GM19238 (cell line): ENCODE data around the gene HOXD8.

ENCODE experiments used
- DNase-seq: peaks from one replicate; pipeline ENCODE4 v3.0.0; 2011; ENCODE audit warnings: low spot score; ENCODE audit not compliant: insufficient read length

HOXD8 gene

DNA sequence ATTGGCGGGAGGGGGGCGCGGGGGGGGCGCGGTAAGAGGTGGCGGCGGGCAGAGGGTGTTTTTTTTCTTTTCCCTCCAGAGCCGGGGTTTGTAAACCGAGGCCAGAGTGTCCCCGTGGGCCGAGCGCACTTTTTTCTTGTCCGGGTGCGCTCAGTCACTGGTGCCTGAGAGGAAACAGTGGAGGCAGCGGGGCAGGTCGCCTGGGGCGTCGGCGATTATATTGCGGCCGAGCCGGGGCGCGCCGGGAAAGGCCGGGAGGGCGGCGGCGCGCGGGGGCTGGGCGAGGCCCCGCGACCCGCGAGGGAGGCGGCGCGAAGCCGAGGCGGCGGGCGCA is 275 bp downstream of the HOXD8 start:
- no peak for DNase-seq

DNA sequence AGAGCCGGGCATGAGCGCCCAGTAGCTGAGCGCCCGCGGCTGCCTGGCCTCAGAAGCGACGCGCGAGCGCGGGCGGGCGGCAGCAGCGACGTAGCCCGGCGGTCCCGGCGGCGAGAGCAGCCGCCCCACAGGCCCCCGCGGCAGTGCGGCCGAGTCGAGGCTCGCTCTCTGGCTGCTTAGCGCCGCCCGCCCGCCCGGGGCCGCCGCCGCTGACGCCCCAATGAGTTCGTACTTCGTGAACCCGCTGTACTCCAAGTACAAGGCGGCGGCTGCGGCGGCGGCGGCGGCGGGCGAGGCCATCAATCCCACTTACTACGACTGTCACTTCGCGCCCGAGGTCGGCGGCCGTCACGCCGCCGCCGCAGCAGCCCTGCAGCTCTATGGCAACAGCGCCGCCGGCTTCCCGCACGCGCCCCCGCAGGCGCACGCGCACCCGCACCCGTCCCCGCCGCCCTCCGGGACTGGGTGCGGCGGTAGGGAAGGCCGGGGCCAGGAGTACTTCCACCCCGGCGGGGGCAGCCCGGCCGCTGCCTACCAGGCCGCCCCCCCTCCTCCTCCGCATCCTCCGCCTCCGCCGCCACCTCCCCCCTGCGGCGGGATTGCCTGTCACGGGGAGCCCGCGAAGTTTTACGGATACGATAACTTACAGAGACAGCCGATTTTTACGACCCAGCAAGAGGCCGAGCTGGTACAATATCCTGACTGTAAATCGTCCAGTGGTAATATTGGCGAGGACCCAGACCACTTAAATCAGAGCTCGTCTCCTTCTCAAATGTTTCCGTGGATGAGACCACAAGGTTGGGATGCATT is 847 bp downstream of the HOXD8 start:
- DNase-seq = no peak

DNA sequence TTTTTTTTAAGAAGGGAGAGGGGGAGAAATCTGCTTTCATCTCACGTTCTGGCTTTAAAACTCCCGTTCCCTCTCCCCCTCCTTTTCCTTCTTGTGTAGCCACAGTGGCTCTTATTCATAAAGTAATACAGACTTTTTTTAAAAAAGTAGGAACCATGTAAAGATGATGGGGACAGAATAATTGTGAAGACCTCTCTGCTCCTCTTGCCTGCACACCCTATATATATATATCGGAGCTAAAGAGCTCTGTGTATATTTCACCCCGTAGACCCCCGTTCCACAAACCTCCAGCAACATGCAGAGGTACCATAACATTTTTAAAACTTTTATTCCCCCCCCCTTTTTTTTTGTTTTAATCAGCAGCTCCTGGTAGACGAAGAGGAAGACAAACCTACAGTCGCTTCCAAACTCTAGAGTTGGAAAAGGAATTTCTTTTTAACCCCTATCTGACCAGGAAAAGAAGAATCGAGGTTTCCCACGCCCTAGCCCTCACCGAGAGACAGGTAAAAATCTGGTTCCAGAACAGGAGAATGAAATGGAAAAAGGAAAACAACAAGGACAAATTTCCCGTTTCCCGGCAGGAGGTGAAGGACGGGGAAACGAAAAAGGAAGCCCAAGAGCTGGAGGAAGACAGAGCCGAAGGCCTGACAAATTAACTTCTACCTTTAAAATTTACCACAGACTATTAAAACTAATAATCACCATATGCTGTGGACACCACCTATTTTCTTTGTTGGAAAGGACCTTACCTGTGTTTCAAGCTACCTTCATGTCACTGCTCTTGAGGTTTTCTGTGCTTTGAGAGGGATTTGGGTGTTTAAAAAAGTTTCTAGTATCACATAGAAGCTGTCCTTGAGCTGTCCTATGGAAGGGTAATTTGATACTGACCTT is 1.7 kb downstream of the HOXD8 start:
- no peak for DNase-seq

- DNase-seq = no peak
These were observed 2.3 kb downstream of the HOXD8 start for GRCh38 chr2:176131848-176132158.

GRCh38 chr2:176132205-176133171 is 3.0 kb downstream of the HOXD8 start:
- no peak for DNase-seq

- no peak for DNase-seq
These were observed 3.9 kb downstream of the HOXD8 start for GRCh38 chr2:176133389-176133788.

DNA sequence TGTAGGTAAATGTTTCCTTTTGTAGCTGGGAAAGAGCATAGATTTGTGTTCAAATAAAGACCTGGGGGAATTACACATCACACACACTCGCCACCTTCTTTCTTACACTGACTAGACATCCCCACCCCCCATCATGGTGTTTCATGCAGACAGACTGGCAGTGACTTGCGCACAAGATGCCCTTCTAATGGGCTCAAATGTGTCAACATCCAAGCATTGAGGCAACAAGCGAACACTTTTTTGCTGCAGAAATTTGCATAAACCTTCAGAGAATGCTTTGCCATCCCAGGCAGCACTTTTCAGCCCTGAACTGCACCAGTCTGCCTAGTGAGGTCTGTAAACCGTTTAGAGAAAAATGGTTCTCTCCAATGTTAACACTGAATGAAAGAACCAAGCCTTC is 4.5 kb downstream of the HOXD8 start:
- DNase-seq = no peak

- DNase-seq = no peak
These were observed 5.5 kb downstream of the HOXD8 start for GRCh38 chr2:176135035-176135440.

GRCh38 chr2:176136374-176137251 is 7.1 kb downstream of the HOXD8 start:
- DNase-seq = no peak

DNA sequence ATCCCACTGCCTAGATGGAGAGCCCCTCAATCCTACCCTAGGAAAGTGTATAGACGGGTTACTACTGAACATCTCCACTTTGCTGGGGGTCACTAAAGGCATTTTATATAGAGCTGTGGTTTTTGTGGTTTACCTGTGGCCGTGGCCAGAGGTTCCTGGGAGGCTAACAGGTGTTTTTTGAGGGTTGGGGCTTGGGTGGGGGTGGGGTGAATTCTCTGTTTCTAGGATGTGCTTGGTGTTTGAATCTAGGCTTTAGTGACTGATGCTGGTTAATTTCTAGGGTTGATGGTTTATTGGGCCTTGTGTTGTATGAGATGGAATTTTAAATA is 7.7 kb downstream of the HOXD8 start:
- DNase-seq = no peak

GRCh38 chr2:176137906-176138305 is 8.4 kb downstream of the HOXD8 start:
- no peak for DNase-seq

GRCh38 chr2:176138526-176138922 is 9.0 kb downstream of the HOXD8 start:
- DNase-seq = no peak

DNA sequence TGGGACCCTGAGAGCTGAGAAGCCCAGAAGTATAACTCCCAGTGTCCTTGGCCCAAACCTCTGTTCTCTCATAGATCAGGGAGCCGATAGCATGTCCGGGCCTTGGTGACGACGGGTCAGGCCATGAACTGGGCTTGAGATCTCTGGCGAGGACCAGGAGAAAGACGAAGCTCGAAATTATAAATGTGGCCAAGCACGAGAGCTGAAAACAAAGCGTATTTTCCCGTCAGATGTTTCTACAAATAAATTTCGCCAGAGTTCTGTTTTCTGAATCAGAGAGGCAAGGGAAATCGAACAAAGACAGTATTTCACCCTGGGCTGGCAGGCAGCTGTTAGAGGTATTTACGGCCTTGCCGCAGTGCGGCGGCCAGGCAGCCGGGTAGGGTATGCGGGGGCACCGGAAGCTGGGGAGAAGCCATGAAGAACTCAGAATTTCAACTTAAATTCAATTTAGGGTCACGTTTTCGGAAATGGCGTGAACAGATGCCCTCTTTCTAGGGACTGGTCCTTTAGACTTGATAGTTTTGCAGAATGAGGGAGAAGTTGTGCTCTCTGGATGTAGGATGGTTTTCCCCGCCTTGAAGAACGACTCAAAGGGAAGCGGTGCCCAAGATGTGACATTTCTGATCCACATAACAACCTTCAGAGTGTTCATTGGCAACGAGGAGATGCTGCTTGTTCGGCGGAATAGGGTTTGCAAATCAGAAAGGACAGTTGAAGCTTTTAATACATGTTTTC is 9.6 kb downstream of the HOXD8 start:
- no peak for DNase-seq

GRCh38 chr2:176139661-176140512 is 10.4 kb downstream of the HOXD8 start:
- DNase-seq = no peak

DNA sequence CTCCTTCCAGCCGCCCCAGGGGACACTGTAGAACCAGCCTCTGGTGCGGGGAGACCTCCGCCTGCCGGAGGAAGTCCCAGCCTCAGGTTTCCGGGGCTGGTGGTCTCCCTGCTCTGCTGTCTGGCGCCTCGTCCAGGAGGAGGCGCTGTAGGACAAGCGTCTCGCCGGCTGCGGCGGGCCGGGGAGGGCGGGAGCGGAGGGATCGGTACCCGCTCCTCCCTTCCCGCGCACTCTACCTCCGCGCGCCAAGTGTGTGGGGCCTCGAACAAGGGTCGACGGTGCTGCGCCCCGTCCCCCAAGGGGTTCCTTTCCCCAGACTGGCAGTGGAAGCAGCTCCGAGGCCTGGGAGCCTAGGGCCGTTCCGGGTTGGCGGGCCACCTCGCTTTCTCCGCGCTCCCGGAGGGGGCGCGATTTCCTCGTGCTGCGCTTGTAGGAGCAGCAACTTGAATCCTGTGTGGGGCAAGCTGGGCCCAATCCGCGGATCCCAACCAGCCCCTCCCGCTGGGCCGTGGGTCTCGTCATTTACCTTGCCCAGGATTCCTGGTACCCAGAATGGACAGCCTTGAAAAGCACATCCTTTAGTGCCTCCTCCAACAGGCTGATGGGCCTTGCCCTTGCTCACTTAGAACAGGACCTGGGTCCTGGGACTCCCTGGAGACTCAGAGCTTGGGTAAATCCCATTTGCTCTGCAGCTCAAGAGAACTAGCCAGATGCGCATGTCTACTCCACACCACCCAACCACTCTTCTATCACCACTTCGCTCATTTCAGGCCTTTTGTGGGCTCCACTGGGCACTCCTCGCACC is 11.2 kb downstream of the HOXD8 start:
- peak; percentile 92 for DNase-seq

GRCh38 chr2:176142281-176142680 is 12.8 kb downstream of the HOXD8 start:
- DNase-seq = no peak

DNA sequence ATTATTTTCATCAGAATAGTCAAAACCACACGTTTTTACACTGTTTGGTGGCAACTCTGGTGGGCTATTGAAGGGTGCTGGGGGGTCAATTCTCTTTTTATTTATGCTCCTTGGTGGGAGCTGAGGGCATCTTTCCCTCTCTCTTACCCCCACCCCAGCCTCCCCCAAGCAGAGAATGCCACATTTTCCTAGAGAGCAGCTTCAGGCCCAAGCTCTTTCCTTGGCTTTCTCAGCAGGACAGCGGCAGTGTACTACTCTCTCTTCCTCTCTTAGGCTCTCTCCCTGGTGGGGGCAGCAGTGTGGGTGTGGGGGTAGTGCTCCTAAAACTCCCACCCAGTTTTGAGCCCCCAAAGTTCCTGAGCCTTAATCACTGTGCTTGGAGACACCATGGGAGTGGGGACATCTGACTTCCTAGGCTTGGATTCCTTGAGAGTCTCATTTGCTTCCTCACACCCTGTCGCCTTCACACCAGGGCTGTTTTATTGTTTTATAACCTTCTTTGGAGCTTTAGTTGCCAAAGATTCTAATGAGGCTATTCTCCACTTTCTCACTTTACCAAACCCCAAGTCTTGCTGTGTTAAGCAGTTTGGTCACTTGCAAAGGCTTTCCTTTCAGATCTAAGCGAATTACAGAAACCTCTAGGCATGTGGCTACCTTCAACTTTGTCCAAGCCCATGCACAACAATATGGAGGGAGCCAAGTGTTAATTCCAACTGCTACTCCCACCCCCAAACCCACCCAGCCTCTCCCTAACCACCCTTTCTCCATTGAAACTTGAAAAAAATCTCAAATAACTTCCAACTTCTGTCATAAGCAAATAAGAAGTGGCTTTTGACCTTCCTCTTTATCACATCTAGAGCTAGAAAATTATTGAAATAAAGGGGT is 15.8 kb downstream of the HOXD8 start:
- no peak for DNase-seq
